H1 (cell line): ENCODE data around the gene EIF2S1. TPM values are rescaled to one million over a fixed set of nuclear protein-coding genes. Genes with fewer than 3 reads are reported as not detected.
A peak's percentile ranks its signal among the peaks of the same experiment; 100 is the strongest.

Experiments
- CTCF ChIA-PET: fragments of 300-600 bp; sonication (Branson Sonifier 250); formaldehyde crosslinking; loops from one replicate; lab custom pipeline; 2021; ENCODE audit not compliant: partially characterized antibody; lab: Charles Lee
- POLR2A ChIA-PET: fragments of 300-600 bp; sonication (Branson Sonifier 250); formaldehyde crosslinking; loops from one replicate; lab custom pipeline; 2021; ENCODE audit warnings: inconsistent platforms; ENCODE audit not compliant: partially characterized antibody; lab: Charles Lee
- DNase-seq, 2 experiments: peaks; one replicate each; pipeline versions ENCODE4 v3.0.0 to v3.0.0-alpha.2; 2010 to 2022; ENCODE audit warnings: low spot score in 2 of 2, low read depth in 1 of 2, mixed read lengths in 1 of 2
- FAIRE-seq: peaks from 2 replicates; lab custom pipeline; 2011; peaks lifted over from hg19 to GRCh38; lab: Jason Lieb, UNC
- H2AFZ ChIP-seq: 2 replicates; pipeline ENCODE4 v1.8.1; 2012; ENCODE audit warnings: low read length, inconsistent platforms
- H2AK5ac ChIP-seq: 2 replicates; pipeline ENCODE4 v1.6.1; 2013; ENCODE audit warnings: low read depth, low read length
- H2BK120ac ChIP-seq: replicated peaks from 2 replicates; pipeline ENCODE3; 2013; ENCODE audit warnings: low read depth, low read length, inconsistent platforms
- H2BK12ac ChIP-seq: 2 replicates; pipeline ENCODE4 v1.6.1; 2013; ENCODE audit warnings: low read depth, low read length
- H2BK15ac ChIP-seq: 2 replicates; pipeline ENCODE4 v1.6.1; 2013; ENCODE audit warnings: low read length
- H2BK20ac ChIP-seq: 2 replicates; pipeline ENCODE4 v1.6.1; 2013; ENCODE audit warnings: low read length
- H2BK5ac ChIP-seq: 2 replicates; pipeline ENCODE4 v1.6.1; 2013; ENCODE audit warnings: low read depth, low read length
- H3K14ac ChIP-seq: 2 replicates; pipeline ENCODE4 v1.6.1; 2013; ENCODE audit warnings: inconsistent platforms; ENCODE audit not compliant: insufficient read length
- H3K18ac ChIP-seq: 2 replicates; pipeline ENCODE4 v1.6.1; 2013; ENCODE audit warnings: low read length; ENCODE audit errors: extremely low read depth
- H3K23ac ChIP-seq: 2 replicates; pipeline ENCODE4 v1.6.1; 2013; ENCODE audit warnings: inconsistent platforms; ENCODE audit not compliant: insufficient read length
- H3K23me2 ChIP-seq: 2 replicates; pipeline ENCODE4 v1.6.1; 2013; ENCODE audit warnings: low read depth, low read length
- H3K27ac ChIP-seq: 2 replicates; pipeline ENCODE4 v1.6.1; 2011; ENCODE audit warnings: low read depth, low read length, inconsistent platforms
- H3K27me3 ChIP-seq, 4 experiments: replicated peaks in 1 of 4; 1 replicate in 1 of 4; 2 replicates in 3 of 4; pipeline versions ENCODE4 v1.6.1 to v1.8.1; 2011 to 2013; ENCODE audit warnings: low read length in 3 of 4, mild to moderate bottlenecking in 3 of 4, inconsistent platforms in 2 of 4, mixed read lengths in 2 of 4, moderate library complexity in 1 of 4; ENCODE audit not compliant: control insufficient read depth in 3 of 4, insufficient read depth in 3 of 4; ENCODE audit errors: extremely low read depth in 1 of 4
- H3K36me3 ChIP-seq, 4 experiments: 2 replicates each; pipeline versions ENCODE4 v1.6.1 to v1.8.1; 2011 to 2013; ENCODE audit warnings: mild to moderate bottlenecking in 4 of 4, low read length in 3 of 4, moderate library complexity in 2 of 4, control low read depth in 1 of 4, inconsistent platforms in 1 of 4; ENCODE audit not compliant: insufficient read depth in 4 of 4, control insufficient read depth in 2 of 4
- H3K4ac ChIP-seq: replicated peaks from 2 replicates; pipeline ENCODE3; 2013; ENCODE audit warnings: low read length, low read depth, mixed read lengths, inconsistent platforms; ENCODE audit not compliant: insufficient read length
- H3K4me1 ChIP-seq, 4 experiments: replicated peaks in 1 of 4; 1 replicate in 1 of 4; 2 replicates in 3 of 4; pipeline versions ENCODE4 v1.6.1 to v1.8.1; 2011 to 2013; ENCODE audit warnings: low read length in 3 of 4, inconsistent platforms in 2 of 4, mixed read lengths in 1 of 4; ENCODE audit not compliant: insufficient read depth in 4 of 4, control insufficient read depth in 3 of 4
- H3K4me2 ChIP-seq, 2 experiments: 2 replicates each; pipeline versions ENCODE4 v1.6.1 to v1.8.1; 2011 to 2013; ENCODE audit warnings: low read depth in 2 of 2, low read length in 2 of 2, control low read depth in 1 of 2, inconsistent platforms in 1 of 2, mild to moderate bottlenecking in 1 of 2; ENCODE audit not compliant: insufficient read depth in 1 of 2
- H3K4me3 ChIP-seq, 4 experiments: fragments of 200-600, 300-600 bp in 1 of 4; sonication (generic), shearing (Covaris generic), sonication (Bioruptor Twin) in 1 of 4; 2 replicates each; pipeline versions ENCODE4 v1.5.1 to v1.8.1; 2011 to 2016; ENCODE audit warnings: low read length in 4 of 4, low read depth in 3 of 4, control low read depth in 2 of 4, inconsistent platforms in 2 of 4, mild to moderate bottlenecking in 2 of 4, mixed read lengths in 1 of 4, moderate library complexity in 1 of 4; ENCODE audit not compliant: insufficient read depth in 2 of 4; ENCODE audit errors: extremely low read depth in 1 of 4
- H3K56ac ChIP-seq: replicated peaks from 2 replicates; pipeline ENCODE3; 2013; ENCODE audit warnings: low read depth, mild to moderate bottlenecking, mixed read lengths, low read length, inconsistent platforms; ENCODE audit not compliant: insufficient read length
- H3K79me1 ChIP-seq: 2 replicates; pipeline ENCODE4 v1.6.1; 2013; ENCODE audit warnings: low read depth, low read length, control low read depth
- H3K79me2 ChIP-seq, 2 experiments: 2 replicates each; pipeline versions ENCODE4 v1.6.1 to v1.8.1; 2012 to 2013; ENCODE audit warnings: low read length in 2 of 2, mild to moderate bottlenecking in 2 of 2, inconsistent platforms in 1 of 2; ENCODE audit not compliant: insufficient read depth in 2 of 2, control insufficient read depth in 1 of 2
- H3K9ac ChIP-seq, 4 experiments: replicated peaks in 1 of 4; 1 replicate in 1 of 4; 2 replicates in 3 of 4; pipeline versions ENCODE4 v1.6.1 to v1.8.1; 2011 to 2013; ENCODE audit warnings: low read depth in 3 of 4, low read length in 3 of 4, control low read depth in 2 of 4, mild to moderate bottlenecking in 2 of 4, moderate library complexity in 2 of 4, inconsistent platforms in 1 of 4; ENCODE audit errors: extremely low read depth in 1 of 4
- H3K9me3 ChIP-seq, 2 experiments: 2 replicates each; pipeline versions ENCODE4 v1.6.1 to v1.8.1; 2012 to 2013; ENCODE audit warnings: mild to moderate bottlenecking in 2 of 2, moderate library complexity in 2 of 2, control low read depth in 1 of 2, inconsistent platforms in 1 of 2, low read depth in 1 of 2, low read length in 1 of 2, mixed read lengths in 1 of 2; ENCODE audit not compliant: insufficient read depth in 2 of 2
- H4K20me1 ChIP-seq, 2 experiments: replicated peaks in 1 of 2; 2 replicates each; pipeline versions ENCODE3 to v1.8.1; 2011 to 2013; ENCODE audit warnings: inconsistent platforms in 2 of 2, low read length in 2 of 2, mild to moderate bottlenecking in 1 of 2; ENCODE audit not compliant: insufficient read depth in 2 of 2, control insufficient read depth in 1 of 2
- H4K5ac ChIP-seq: 2 replicates; pipeline ENCODE4 v1.6.1; 2013; ENCODE audit warnings: low read length, low read depth, mixed read lengths, inconsistent platforms; ENCODE audit not compliant: insufficient read length
- H4K8ac ChIP-seq: 2 replicates; pipeline ENCODE4 v1.8.0; 2013; ENCODE audit warnings: mild to moderate bottlenecking, moderate library complexity, low read length, inconsistent platforms; ENCODE audit not compliant: insufficient read depth; ENCODE audit errors: extremely low read depth
- H4K91ac ChIP-seq: replicated peaks from 2 replicates; pipeline ENCODE3; 2013; ENCODE audit warnings: low read length, mixed read lengths, inconsistent platforms; ENCODE audit not compliant: insufficient read length
- BRCA1 ChIP-seq: IDR thresholded peaks from 2 replicates; pipeline ENCODE4 v1.6.1; 2012; ENCODE audit warnings: low read depth, low read length, improper control_type of control experiment
- HDAC2 ChIP-seq, 2 experiments: fragments of 300-600 bp in 1 of 2; sonication (generic) in 1 of 2; IDR thresholded peaks; 2 replicates each; pipeline ENCODE4 v1.6.1; 2011 to 2012; ENCODE audit warnings: low read depth in 2 of 2, low read length in 2 of 2, mild to moderate bottlenecking in 2 of 2, moderate library complexity in 2 of 2, borderline replicate concordance in 1 of 2, inconsistent platforms in 1 of 2
- NANOG ChIP-seq: IDR thresholded peaks from 2 replicates; pipeline ENCODE4 v1.6.1; 2011; ENCODE audit warnings: low read length, low read depth, mild to moderate bottlenecking, inconsistent platforms; ENCODE audit not compliant: insufficient read depth, poor library complexity, severe bottlenecking
- PHF8 ChIP-seq: fragments of 200-600 bp; sonication (generic); conservative IDR thresholded peaks from 2 replicates; pipeline ENCODE4 v1.7.1; 2012; ENCODE audit warnings: low read depth, mild to moderate bottlenecking, inconsistent platforms, low read length, moderate library complexity
- POLR2AphosphoS5 ChIP-seq: IDR thresholded peaks from 2 replicates; pipeline ENCODE4 v1.6.1; 2011; ENCODE audit warnings: low read depth, low read length
- SIRT6 ChIP-seq: IDR thresholded peaks from one replicate; pipeline ENCODE4 v1.7.1; 2012; ENCODE audit warnings: low read length, inconsistent platforms
- SP2 ChIP-seq: IDR thresholded peaks from 2 replicates; pipeline ENCODE4 v1.6.1; 2012; ENCODE audit warnings: mild to moderate bottlenecking, low read length, inconsistent platforms
- TAF7 ChIP-seq: optimal IDR thresholded peaks from 2 replicates; pipeline ENCODE3; 2011; ENCODE audit warnings: low read depth, mild to moderate bottlenecking, inconsistent platforms, low read length, moderate library complexity, borderline replicate concordance
- TCF12 ChIP-seq: IDR thresholded peaks from 2 replicates; pipeline ENCODE4 v1.6.1; 2011; ENCODE audit warnings: low read depth, mild to moderate bottlenecking, low read length
- TEAD4 ChIP-seq: IDR thresholded peaks from 2 replicates; pipeline ENCODE4 v1.6.1; 2012; ENCODE audit warnings: low read depth, low read length, inconsistent platforms, mixed read lengths
- YY1 ChIP-seq: IDR thresholded peaks from 2 replicates; pipeline ENCODE4 v1.6.1; 2011; ENCODE audit warnings: low read depth, mild to moderate bottlenecking, low read length
- WGBS, 2 experiments: shearing (Covaris generic) in 1 of 2; methylation state at CpG; one replicate each; pipeline versions ENCODE4 v1.1.6 to v1.1.7; 2013 to 2015; ENCODE audit warnings: low lambda C conversion rate in 2 of 2, mixed read lengths in 2 of 2, inconsistent platforms in 1 of 2, low coverage in 1 of 2, missing lambda C conversion rate in 1 of 2; ENCODE audit not compliant: insufficient replicate concordance in 2 of 2, insufficient coverage in 1 of 2, insufficient read length in 1 of 2; ENCODE audit errors: extremely low coverage in 1 of 2, missing lambda C conversion rate in 1 of 2; 5-methylcytosine and 5-hydroxymethylcytosine counted together
- polyA plus RNA-seq, 7 experiments: library from polyadenylated mRNA; depleted of rRNA in 3 of 7; stranded (reverse) in 5 of 7; unstranded in 2 of 7; fragments of >200 nt in 5 of 7; fragments of 200-250 nt in 2 of 7; gene quantifications; 1 replicate in 5 of 7; 2 replicates in 1 of 7; 4 replicates in 1 of 7; pipeline versions ENCODE4 v1.2.1 to v1.2.3, GENCODE V29; 2011 to 2013; ENCODE audit warnings: missing spikeins in 2 of 7, mixed read lengths in 2 of 7
- total RNA-seq: library from RNA; stranded (reverse); fragmentation: NEBNext Ultra II Directional; extraction: Animal tissue kit (Norgen Biotek cat#: 25700); gene quantifications from 2 replicates; pipeline ENCODE4 v1.2.1, GENCODE V29; 2021

EIF2S1 gene
- total and polyA plus RNA-seq, 2 of the 8 experiments (the other 6 are each of a cell fraction or from before 2014, with no cell fraction given): 35.1 to 146 TPM

- ChIA-PET CTCF (interaction anchor here (0.7 to 1.7 kb wide), 21 partner anchors 9 to 851 kb away, joined by 3 to 9 read pairs (median 4); partner anchors contain the start of gene GPHN), POLR2A (interaction anchor here (0.9 to 2.0 kb wide), 13 partner anchors 8 to 401 kb away, joined by 3 to 8 read pairs (median 4); partner anchors contain the start of gene PALS1)
- peak overlapping the region; percentile 77 to 83 for H3K4me2 ChIP-seq
- H4K91ac ChIP-seq: no peak overlapping the region
- no peaks in the 10 kb centered on the region for H3K27me3 ChIP-seq
- H3K56ac ChIP-seq: no peak overlapping the region
- peaks cover 0 to 3% (median 1%) of the 10 kb centered on the region in 4 experiments; a peak in 2 of 7 replicates for H3K4me1 ChIP-seq
- H3K27ac ChIP-seq: peak overlapping the region; percentile 63; the same call in 1 of the 2 replicates
- H2AK5ac ChIP-seq: no peak overlapping the region
- no peak overlapping the region for H2BK15ac ChIP-seq
- H2BK120ac ChIP-seq: no peak overlapping the region
- H3K79me1 ChIP-seq: peaks cover 3% of the 10 kb centered on the region; the same call in 1 of the 2 replicates
- H2BK12ac ChIP-seq: no peak overlapping the region
- H3K4me3 ChIP-seq: peak overlapping the region; percentile 54 to 99 (median 92)
- H3K18ac ChIP-seq: no peak overlapping the region
- H2AFZ ChIP-seq: peak overlapping the region; percentile 37; the same call in 1 of the 2 replicates
- H2BK20ac ChIP-seq: no peak overlapping the region
- no peak overlapping the region for H3K14ac ChIP-seq
- H3K36me3 ChIP-seq: peaks cover 0 to 9% (median 0%) of the 10 kb centered on the region in 4 experiments; a peak in 1 of 8 replicates
- peak overlapping the region; percentile 69; the same call in 1 of the 2 replicates for H4K8ac ChIP-seq
- FAIRE-seq: no peak
- peaks cover 0 to 8% of the 10 kb centered on the region in 2 experiments for H4K20me1 ChIP-seq
- peak in 1 of 2 experiments; percentile 46 for DNase-seq
- H3K9me3 ChIP-seq: no peaks in the 10 kb centered on the region
- H3K4ac ChIP-seq: no peak overlapping the region
- no peak overlapping the region for H3K23ac ChIP-seq
- peaks cover 12 to 85% of the 10 kb centered on the region in 2 experiments for H3K79me2 ChIP-seq
- H3K23me2 ChIP-seq: peaks cover 5% of the 10 kb centered on the region; the same call in 1 of the 2 replicates
- no peak overlapping the region for H4K5ac ChIP-seq
- peak overlapping the region; percentile 61; the same call in 1 of the 2 replicates for H2BK5ac ChIP-seq
- H3K9ac ChIP-seq: peak overlapping the region; percentile 60 to 98 (median 97)
- WGBS, 2 experiments: 3% methylated on average over 38 of the region's 38 CpGs; no CpG with 5 or more reads in 1 of the 2 experiments
- peak; percentile 40; the same call in 1 of the 2 replicates for TF ChIP-seq POLR2AphosphoS5
- no peak for TF ChIP-seq TEAD4
- no peak for TF ChIP-seq BRCA1
- no peak for TF ChIP-seq SP2
- TF ChIP-seq NANOG: no peak
- TF ChIP-seq TCF12: no peak
- TF ChIP-seq PHF8: peak; percentile 55
- TF ChIP-seq YY1: no peak
- TF ChIP-seq HDAC2 (IDR thresholded peaks at IDR 0.05; ENCODE audit: borderline replicate concordance in 1 of 2, low read depth in 2 of 2, low read length in 2 of 2): peak in 1 of 2 experiments; percentile 85; a peak in 2 of 4 replicates
- TF ChIP-seq SIRT6: no peak
- no peak for TF ChIP-seq TAF7
Measured at GRCh38 chr14:67358924-67359774, 979 bp upstream of the EIF2S1 start.
